ENCODE measurements around the gene USP21. TPM values are rescaled to one million over a fixed set of nuclear protein-coding genes. Genes with fewer than 3 reads are reported as not detected.

USP21 gene
- total and polyA plus RNA-seq, 2 of the 13 experiments (the other 11 are each of a cell fraction or from before 2014, with no cell fraction given): 10.1 to 33.1 TPM

- TF ChIP-seq ZBTB39 (CRISPR knock-in tag; IDR thresholded peaks at IDR 0.05) (no peak), HOXD1 (CRISPR knock-in tag; IDR thresholded peaks at IDR 0.05) (no peak), ZNF441 (CRISPR knock-in tag; IDR thresholded peaks at IDR 0.05; ENCODE audit: borderline replicate concordance) (no peak), PPARG (CRISPR knock-in tag; conservative IDR thresholded peaks at IDR 0.05) (no peak), TP53 (CRISPR knock-in tag; conservative IDR thresholded peaks at IDR 0.05) (no peak), DMAP1 (CRISPR knock-in tag; IDR thresholded peaks at IDR 0.05) (no peak), ZNF615 (CRISPR knock-in tag; IDR thresholded peaks at IDR 0.05; ENCODE audit: borderline replicate concordance) (no peak)
- TF ChIP-seq, protein P1, sequence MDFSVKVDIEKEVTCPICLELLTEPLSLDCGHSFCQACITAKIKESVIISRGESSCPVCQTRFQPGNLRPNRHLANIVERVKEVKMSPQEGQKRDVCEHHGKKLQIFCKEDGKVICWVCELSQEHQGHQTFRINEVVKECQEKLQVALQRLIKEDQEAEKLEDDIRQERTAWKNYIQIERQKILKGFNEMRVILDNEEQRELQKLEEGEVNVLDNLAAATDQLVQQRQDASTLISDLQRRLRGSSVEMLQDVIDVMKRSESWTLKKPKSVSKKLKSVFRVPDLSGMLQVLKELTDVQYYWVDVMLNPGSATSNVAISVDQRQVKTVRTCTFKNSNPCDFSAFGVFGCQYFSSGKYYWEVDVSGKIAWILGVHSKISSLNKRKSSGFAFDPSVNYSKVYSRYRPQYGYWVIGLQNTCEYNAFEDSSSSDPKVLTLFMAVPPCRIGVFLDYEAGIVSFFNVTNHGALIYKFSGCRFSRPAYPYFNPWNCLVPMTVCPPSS (IDR thresholded peaks at IDR 0.05): no peak
These were observed 37.5 kb downstream of the USP21 start (continued) for GRCh38 chr1:161196521-161197451.
